ENCODE measurements around the gene SLC26A6. TPM values are rescaled to one million over a fixed set of nuclear protein-coding genes. Genes with fewer than 3 reads are reported as not detected.

The SLC26A6 gene
- total RNA-seq, 2 donors from 2014 or later = 18.4 to 30.0 TPM

DNA sequence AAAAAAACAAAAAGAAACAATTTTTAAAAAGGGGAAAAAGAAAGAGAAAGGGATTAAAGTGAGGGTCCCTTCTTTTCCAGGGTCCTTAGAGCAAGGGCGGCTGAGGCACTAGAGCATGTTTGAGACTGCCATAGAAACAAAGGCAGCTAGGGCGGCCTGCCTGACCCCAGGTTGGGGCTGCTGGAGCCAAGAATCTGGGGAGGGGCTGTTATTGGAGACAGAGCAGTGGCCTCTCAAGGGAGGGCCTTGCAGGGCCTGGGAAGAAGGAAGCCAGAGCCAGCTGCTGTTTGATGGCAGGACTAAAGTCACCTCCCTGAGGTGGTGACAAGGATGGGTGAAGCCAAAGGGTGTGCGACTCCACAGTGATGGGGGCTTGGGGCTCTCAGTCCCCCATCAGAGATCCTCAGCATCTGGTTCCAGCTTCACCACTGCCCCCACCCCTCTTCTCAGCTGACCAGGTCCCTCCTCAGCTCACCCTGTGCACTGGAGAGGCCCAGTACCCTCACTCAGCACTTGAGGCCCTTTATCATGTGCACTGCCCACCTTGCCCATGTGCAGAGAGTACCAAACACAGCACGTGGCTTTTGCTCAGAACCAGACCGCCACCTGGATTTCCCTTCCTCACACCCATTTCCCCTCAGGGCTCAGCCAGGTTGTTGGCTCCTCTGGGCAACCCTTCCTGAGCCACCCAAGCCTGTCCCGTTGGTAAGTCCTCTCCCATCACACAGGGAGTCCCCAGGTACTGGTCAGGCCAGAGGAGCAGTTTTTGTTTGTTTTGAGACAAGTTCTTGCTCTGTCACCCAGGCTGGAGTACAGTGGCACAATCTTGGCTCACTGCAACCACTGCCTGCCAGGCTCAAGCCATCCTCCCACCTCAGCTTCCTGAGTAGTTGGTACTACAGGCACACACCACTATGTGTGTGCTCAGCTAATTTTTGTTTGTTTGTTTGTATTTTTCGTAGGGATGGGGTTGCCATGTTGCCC is 15.4 kb downstream of the SLC26A6 start:
- DNase-seq (ENCODE audit: low spot score) = peak; percentile 48
- TF ChIP-seq POLR2AphosphoS5 (IDR thresholded peaks at IDR 0.05) = peak; percentile 57
- TF ChIP-seq, protein P1, sequence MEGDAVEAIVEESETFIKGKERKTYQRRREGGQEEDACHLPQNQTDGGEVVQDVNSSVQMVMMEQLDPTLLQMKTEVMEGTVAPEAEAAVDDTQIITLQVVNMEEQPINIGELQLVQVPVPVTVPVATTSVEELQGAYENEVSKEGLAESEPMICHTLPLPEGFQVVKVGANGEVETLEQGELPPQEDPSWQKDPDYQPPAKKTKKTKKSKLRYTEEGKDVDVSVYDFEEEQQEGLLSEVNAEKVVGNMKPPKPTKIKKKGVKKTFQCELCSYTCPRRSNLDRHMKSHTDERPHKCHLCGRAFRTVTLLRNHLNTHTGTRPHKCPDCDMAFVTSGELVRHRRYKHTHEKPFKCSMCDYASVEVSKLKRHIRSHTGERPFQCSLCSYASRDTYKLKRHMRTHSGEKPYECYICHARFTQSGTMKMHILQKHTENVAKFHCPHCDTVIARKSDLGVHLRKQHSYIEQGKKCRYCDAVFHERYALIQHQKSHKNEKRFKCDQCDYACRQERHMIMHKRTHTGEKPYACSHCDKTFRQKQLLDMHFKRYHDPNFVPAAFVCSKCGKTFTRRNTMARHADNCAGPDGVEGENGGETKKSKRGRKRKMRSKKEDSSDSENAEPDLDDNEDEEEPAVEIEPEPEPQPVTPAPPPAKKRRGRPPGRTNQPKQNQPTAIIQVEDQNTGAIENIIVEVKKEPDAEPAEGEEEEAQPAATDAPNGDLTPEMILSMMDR (IDR thresholded peaks at IDR 0.05) = no peak
- TF ChIP-seq POLR2A (IDR thresholded peaks at IDR 0.05) = no peak
- Histone ChIP-seq H3K4me1 (replicated peaks) (no peaks in the 10 kb centered on the region), H3K27ac (no peak overlapping the region), H3K27me3 (replicated peaks; ENCODE audit: insufficient read depth) (no peaks in the 10 kb centered on the region), H3K36me3 (no peaks in the 10 kb centered on the region), H3K4me3 (no peak overlapping the region), H3K9me3 (no peaks in the 10 kb centered on the region)
- intact Hi-C loops (cut with DNase I) = loop anchor here (10.0 kb wide), 1 partner anchor 165 kb away; no protein-coding TSS in a partner anchor
- WGBS = 80% methylated on average over 7 of the region's 7 CpGs

DNA sequence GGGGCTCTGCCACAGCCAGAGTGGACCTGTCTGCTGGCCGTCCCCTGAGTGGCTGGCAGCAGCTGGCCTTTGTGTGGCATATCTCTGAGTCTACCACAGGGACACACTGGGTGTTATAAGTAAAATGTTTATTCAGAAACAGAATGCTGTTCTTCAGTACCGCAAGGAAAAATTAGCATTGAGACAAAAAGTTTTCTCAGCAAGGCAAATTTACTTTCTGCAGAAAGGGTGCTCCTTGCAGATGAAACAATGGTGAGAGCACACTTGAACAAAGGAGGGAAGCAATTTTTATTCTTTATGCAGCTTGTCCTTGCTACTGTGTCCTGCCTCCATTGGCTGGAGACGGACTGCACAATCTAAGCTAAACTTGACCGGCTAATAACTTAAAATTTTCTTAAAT is 17.7 kb downstream of the SLC26A6 start:
- TF ChIP-seq, protein P1 (IDR thresholded peaks at IDR 0.05) = no peak
- no peak for TF ChIP-seq POLR2AphosphoS5 (IDR thresholded peaks at IDR 0.05)
- no peak for TF ChIP-seq POLR2A (IDR thresholded peaks at IDR 0.05)

DNA sequence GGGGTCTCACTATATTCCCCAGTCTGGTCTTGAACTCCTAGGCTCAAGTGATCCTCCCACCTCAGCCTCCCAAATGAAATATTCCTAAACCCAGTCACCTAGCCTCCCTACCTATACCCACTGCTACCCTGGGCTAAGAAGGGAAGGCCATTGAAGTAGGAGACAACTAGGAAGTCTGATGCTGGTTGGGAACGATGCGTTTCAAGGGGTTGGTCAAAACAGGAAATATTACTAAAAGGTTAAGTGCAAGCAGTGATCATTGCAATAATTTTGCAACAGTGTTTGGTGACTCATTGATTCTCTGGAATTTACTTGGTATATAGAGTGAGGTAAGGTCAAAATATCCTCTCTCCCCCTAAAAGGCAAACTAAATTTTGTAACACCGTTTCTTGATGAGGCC is 21.2 kb downstream of the SLC26A6 start:
- no peaks in the 10 kb centered on the region for H3K36me3 ChIP-seq
- 81% methylated on average over 3 of the region's 3 CpGs for WGBS
- no peak overlapping the region for H3K4me3 ChIP-seq
- no peak overlapping the region for H3K27ac ChIP-seq
- no peaks in the 10 kb centered on the region for H3K9me3 ChIP-seq
- H3K4me1 ChIP-seq (replicated peaks) = no peaks in the 10 kb centered on the region
- no peak for TF ChIP-seq POLR2AphosphoS5 (IDR thresholded peaks at IDR 0.05)
- TF ChIP-seq, protein P1 (IDR thresholded peaks at IDR 0.05) = no peak
- no peak for TF ChIP-seq POLR2A (IDR thresholded peaks at IDR 0.05)
- no peak for DNase-seq (ENCODE audit: low spot score)
- intact Hi-C loops (cut with DNase I) = loop anchor here (10.0 kb wide), 1 partner anchor 159 kb away; no protein-coding TSS in a partner anchor
- H3K27me3 ChIP-seq (replicated peaks; ENCODE audit: insufficient read depth) = no peaks in the 10 kb centered on the region

More for the DNA sequence above, 17.7 kb downstream of the SLC26A6 start:
- 98% methylated on average over 4 of the region's 4 CpGs for WGBS
- H3K4me1 ChIP-seq (replicated peaks) = no peaks in the 10 kb centered on the region
- H3K36me3 ChIP-seq = no peaks in the 10 kb centered on the region
- no peaks in the 10 kb centered on the region for H3K27me3 ChIP-seq (replicated peaks; ENCODE audit: insufficient read depth)
- H3K27ac ChIP-seq = peak overlapping the region; percentile 49 to 68
- H3K9me3 ChIP-seq = no peaks in the 10 kb centered on the region
- no peak overlapping the region for H3K4me3 ChIP-seq
- intact Hi-C loops (cut with DNase I) = loop anchor here (10.0 kb wide), 1 partner anchor 163 kb away; no protein-coding TSS in a partner anchor
- no peak for DNase-seq (ENCODE audit: low spot score)

DNA sequence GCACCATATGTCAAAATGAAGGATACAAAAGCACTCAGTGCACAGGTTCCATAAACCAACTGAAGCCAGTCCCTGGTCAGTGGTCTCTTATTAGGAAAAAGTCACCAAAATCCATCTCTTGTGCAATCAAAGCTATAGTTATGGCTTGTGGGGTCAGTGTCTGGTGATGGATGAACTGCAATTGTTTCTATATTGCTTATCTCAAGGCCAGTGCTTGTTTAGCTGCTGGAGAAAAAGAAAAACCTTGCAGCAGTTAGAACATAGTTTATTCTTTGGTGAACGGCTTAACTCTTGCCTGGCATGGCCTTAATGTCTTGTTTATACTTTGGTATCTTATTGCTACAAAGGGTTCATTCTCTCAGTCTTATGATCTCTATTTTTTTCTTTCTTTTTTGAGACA is 23.0 kb downstream of the SLC26A6 start:
- intact Hi-C loops (cut with DNase I) = loop anchor here (10.0 kb wide), 1 partner anchor 158 kb away; no protein-coding TSS in a partner anchor
- H3K4me3 ChIP-seq = no peak overlapping the region

More for the DNA sequence above, 23.0 kb downstream of the SLC26A6 start:
- Histone ChIP-seq H3K27ac (no peak overlapping the region), H3K27me3 (replicated peaks; ENCODE audit: insufficient read depth) (no peaks in the 10 kb centered on the region), H3K9me3 (no peaks in the 10 kb centered on the region), H3K4me1 (replicated peaks) (no peaks in the 10 kb centered on the region), H3K36me3 (no peaks in the 10 kb centered on the region)
- no peak for DNase-seq (ENCODE audit: low spot score)
- TF ChIP-seq, protein P1 (IDR thresholded peaks at IDR 0.05) = no peak
- WGBS = 61% methylated on average over 1 of the region's 1 CpG
